Stimulated activated CD8-positive, alpha-beta memory T cell treated with anti-CD3 and anti-CD28 coated beads, Interleukin-2, amount 100 ng/mL, for 1 hour (primary cell): ENCODE data around the gene ZCCHC14.
"Not testable (repeated sequence)": the region's sequence is repeated elsewhere in the genome, so short reads cannot be mapped to it uniquely, and the experiment has no call there.

Source experiments
- DNase-seq, 2 donors: peaks; one replicate each; pipeline ENCODE4 v3.0.0-alpha.2; 2020; ENCODE audit warnings: low read depth in 2 of 2

ZCCHC14 gene

DNA sequence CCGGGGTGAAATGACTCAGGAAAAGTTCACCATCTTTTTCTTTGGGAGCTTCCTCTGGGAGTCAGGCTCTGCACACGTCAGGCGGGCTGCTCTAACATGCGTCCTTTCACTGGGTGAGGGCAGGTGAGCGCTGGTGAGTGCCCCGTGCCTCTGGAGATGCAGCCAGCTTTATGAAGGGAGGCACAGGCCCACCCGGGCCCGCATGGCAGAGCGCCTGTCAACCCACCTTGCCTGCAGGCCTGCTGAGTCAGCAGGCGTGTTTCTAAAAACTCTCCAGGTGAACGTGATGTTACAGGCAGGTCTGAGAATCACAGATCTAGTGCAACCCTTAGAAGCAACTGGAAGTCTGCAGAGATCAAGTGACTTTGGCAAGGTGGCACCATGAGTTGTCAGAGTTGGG, 82.3 kb downstream of the ZCCHC14 start:
- DNase-seq = no peak

DNA sequence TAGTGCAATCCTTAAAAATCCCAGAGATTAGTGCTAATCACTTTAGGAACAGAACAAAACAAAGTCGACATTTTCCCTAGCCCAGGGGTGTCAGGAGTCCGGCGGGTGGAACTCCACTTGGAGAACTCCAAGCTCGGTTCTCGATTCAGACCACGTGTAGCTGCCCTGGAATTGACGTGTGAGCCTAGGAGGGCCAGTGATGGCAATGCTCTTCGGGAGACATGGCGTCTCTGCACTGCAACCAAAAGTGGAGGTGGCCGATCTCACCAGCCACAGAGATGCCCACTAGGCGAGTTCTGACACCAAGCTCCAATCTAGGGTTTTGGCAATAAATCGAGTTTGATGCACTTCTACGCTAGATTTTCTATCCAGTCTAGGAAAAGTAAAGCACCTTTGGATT, 83.0 kb downstream of the ZCCHC14 start:
- no peak for DNase-seq

DNA sequence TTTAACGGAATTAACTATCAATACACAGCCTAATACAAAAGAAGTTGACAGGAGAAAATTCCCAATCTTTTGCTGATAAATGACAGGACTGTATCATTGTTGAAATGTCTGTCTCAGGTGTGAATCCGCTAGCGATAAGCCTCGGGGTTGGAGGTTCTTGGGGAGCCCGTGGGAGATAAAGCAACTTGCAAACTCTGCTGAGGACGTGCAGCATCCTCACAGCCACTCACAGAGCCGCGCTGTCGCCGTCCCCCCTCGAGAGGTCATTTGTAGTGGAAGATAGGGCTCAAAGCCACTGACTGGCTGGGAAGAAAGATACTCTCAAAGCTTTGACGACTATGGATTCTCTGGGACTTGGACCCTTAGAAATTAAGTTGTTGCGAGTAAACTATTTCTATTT, 83.7 kb downstream of the ZCCHC14 start:
- no peak for DNase-seq

DNA sequence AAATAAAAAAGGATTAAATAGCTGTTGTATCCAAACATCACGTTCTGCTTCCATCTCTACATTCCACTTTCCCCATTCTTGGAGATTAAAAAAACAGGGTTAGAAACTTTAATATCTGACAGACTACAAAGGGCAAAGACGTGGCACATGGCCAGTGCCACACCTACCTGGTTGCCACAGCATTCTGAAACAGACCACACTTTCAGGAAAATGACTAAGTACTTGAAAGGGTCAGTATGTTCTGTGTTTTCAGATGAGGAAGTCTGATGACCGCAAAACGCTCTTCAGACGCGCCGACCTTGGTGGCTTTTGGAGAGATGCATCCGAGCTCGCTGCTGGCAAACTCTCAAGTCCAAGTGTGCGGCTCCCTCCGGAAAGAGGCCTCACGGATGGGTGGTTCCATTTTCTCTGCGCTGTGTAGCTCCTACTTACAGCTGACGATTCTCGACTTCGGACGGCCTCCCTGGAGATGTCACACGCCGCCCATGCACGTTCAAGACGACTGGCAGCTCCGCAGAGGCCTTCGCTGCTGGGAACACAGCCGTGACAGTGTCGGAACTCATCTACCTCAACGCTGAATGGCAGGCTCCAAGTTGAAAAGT, 85.2 kb downstream of the ZCCHC14 start:
- no peak for DNase-seq

DNA sequence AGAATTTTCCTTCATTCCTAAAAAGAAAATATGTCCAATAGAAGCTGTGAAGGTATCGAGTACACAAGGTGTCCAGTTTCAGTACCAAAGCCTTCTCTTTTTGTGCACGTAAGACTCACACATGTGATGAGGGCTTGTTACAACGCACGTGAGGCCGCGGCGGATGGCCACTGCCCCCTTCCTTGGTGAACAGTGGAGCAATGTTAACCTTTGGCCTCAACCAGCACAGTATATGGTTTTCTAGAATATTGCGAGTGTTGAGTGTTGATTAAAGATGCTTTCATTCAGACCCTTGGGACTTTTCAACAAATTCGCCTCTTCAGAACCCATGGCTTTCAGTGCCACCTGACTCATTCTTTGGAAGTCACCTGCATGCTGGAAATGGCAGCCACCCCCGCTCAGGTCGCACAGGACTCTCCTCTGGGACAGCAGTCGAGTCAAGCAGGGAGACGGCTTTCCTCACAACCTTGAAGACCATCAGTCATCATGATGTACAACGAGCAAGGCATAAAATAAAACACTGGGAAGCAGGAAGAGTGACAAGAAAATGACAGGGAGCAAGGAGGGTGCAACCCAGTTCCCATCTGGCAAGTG, 86.2 kb downstream of the ZCCHC14 start:
- DNase-seq = no peak

DNA sequence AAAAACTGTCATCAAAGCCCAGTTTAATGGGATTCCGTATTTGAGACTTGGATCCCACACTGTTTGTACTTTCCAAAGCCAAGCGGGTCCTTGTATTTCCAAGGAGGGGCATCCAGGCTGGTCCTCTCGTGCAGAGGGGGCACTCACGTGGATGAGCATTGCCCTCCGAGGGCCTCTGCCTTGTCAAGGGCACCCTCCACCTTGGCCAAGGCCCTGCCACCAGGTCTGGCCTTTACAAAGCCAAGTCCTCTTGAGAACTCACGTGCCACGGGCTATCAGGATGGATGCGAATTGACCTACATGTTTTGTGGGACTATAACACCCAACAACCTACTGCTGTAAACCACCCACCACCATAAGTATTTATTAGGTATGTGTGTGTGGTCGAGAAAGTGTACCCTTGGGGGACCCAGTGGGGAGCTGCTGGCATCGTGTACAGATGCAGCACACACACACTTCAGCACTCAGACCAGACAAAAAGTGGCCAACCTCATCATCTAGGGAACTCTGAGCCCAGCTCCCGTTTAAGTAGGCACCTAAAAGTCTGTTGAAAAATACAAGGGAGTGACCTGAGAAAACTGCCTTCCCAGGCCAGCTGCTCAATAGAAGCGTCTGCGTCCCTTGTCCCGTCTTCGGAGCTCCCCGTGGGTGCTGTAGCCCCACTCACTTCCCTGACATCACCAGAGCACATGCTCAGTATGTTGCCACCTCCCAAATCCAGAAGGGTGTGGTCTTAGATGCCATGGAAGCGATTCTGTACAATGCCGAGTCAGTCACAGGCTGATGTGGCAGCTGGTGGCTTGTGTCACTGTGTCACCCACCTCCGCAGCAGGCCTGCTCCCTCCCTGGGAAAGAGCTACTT, 87.8 kb downstream of the ZCCHC14 start:
- no peak for DNase-seq

DNA sequence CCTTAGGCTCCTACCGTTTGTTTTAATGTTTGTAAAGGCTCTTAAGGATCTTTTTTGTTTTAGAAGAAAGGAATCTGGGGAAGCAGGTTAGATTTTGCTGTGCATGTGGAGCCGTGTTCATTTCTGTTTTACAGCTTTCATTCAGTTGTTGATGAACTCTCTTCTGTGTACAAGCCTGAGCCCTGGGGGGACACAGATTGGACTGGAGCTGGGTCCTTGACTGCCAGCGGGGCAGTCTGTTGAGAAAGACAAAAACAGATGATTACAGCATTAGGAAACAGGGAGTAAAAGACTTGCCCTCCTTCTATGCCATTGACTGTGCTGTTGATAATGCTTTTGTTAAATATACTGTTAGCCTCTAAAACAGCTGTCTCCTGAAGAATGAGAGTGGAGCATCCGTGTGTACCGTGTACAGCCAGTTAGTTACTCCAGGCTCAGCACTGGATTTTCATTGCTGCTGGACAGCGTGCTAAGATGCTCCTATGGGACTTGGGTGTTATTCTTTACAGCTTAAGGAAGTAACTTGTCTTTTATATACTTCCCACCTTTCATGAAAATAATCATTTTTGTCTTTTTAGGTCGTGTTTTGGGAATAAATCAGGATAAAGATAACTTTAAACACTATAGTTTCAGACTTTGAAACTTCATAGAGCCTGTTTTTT, 97.5 kb downstream of the ZCCHC14 start:
- no peak for DNase-seq

DNA sequence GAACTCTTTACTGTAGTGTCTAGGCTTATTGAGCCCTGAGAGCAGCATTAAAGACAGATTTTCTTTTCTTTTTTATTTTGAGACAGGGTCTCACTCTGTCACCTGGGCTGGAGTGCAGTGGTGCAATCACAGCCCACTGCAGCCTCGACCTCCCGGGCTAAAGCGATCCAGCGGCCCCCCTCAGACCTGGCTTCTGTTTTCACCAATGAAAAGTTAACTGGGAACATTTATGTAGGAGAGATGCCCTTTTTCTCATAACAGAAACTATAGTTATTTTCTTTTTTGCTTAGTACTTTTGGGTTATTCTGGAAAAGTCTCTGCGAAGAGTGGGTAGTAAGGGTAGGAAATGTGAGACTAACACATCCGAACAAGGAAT, 99.2 kb downstream of the ZCCHC14 start:
- no peak for DNase-seq

DNA sequence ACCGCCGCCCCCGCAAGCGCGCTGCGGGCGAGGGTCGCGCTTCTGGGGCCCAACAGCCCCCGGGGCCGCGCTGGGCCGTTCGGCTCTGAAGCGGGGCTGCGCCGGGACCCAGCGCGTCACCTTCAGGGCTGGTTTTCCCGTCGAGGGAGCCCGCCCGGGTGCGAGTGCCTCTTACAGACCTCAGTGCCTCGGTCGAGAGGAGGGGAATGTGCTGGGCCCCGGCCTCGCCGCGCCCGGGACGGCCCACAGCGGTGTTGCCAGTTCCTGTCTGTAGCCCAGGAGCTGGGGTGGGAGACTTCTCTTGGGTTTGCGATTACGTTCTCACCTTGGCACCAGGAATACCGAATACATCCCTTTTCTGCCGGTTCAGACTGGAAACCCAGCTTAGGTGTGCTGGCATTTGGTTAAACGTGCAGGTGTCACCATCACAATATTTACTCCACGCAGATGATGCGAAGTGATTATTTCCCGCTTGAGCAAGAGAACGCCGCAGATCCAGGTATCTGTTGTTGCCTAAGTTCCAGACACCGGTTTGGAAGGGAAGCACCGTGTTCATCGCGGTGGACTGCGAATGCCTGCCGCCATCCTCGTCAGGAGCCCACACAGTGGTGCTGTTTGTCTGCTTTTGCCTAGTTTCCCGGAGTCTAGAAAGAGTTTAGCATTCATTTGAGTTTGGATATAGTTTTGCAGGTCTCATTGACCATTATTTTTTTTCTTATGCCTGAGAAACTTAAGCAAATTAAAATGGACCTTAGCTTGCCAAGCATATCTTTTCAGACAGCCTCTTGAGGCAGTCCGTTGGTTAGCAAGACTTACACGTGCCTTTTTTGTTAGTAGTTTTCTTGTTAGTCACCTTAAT, 99.8 kb downstream of the ZCCHC14 start:
- DNase-seq = no peak

DNA sequence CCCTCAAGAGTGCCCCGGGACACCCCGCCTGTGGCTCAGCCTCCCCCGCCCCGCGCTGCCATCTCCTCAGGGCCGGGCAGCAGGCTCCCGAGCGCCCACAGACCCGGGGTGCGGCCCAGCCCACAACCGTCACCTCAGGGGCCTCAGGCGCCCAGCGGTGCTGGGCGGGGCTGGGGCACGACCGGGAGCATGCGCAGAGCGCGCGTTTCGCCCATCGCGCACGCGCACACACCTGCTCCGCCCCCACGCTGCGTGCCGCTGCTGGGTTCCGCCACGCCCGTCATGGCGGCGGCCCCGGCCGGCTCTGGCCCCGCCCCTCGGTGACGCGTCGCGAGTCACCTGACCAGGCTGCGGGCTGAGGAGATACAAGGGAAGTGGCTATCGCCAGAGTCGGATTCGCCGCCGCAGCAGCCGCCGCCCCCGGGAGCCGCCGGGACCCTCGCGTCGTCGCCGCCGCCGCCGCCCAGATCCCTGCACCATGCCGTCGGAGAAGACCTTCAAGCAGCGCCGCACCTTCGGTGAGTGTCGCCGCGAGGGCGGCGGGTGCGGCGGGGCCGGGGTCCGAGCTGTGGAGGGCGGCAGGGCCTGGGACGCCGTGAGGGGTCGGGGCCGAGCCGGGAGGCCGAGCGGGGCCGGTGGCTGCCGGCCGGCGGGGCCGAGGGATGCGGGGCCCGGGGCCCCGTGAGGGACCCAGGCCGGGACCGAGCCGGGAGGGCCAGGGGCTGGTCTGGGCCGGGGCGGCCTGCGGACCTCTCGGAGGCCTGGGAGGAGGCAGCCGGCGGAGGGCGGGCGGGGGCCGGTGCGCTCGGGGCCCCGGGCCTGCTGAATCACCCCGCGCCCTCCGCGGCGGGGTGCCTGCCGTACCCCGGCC, 100.6 kb downstream of the ZCCHC14 start, which contains the start of gene MAP1LC3B:
TSS of gene MAP1LC3B (plus strand) at position 387 of the 871 bp plus-strand sequence. CDS start at position 479, 92 bp downstream.
- DNase-seq = peak; percentile 95 to 98

DNA sequence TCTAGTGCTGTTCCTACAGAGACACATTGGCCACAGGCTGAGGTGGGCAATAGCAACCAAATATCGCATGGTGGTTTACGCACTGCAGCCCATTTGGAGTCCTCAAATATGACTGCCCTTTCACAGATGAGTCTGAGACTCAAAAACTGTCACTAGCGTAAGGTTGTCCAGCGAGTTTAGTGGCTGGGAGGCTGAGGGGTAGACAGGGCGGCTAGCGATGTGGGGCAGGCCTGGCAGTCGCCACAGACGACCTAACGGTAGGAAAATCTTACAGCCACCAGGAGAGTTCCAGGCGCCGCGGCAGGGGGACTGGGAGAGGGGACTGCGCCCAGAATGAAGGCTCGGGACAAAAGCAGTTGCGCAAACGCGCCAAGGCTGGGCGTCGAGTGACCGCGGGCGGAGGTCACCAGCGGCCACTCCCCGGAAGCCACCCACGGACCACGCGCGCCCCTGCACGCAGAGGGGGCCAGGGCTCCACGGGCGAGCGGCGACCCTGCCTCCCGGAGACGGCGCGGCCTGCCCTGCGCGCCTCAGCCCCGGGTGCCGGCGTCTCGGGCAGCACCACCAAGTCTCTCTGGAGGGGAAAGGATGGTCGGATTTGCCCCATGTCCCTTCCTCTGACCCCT, 101.4 kb downstream of the ZCCHC14 start:
- DNase-seq = no peak

DNA sequence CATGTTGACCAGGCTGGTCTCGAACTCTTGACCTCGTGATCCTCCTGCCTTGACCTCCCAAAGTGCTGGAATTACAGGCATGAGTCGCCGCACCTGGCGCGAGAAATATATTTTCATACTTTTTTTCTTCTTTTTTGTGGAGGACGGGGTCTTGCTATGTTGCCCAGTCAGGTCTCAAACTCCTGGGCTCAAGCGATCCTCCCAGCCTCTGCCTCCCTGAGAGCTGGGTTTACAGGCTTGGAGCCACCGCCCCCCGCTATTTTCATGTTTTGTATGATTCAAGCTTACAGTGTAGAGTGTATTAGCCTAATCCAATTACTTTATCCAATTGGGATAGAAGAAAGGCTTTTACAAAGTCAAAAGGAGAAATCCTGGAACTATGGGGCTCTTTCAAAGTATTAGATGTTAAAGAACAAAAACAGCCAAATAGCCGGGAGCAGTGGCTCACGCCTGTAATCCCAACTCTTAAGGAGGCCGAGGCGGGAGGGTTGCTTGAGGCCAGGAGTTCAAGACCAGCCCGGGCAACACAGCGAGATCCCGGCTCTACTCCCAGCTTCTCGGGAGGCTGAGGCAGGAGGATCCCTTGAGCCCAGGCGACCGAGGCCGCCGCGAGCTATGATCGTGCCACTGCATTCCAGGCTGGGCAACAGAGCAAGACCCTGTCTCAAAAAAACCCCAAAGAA, 102.0 kb downstream of the ZCCHC14 start:
- DNase-seq = no peak

DNA sequence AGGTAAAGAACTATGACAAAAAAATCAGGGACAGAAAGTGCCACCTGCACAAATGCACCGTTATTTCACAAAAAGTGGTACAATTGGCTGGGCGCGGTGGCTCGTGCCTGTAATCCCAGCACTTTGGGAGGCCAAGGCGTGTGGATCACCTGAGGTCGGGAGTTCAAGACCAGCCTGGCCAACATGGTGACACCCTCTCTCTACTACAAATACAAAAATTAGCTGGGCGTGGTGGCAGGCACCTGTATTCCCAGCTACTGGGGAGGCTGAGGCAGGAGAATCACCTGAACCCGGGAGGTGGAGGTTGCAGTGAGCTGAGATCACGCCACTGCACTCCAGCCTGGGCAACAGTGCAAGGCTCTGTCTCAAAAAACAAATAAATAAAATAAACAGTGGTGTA, 102.9 kb downstream of the ZCCHC14 start:
- not testable (repeated sequence) for DNase-seq

DNA sequence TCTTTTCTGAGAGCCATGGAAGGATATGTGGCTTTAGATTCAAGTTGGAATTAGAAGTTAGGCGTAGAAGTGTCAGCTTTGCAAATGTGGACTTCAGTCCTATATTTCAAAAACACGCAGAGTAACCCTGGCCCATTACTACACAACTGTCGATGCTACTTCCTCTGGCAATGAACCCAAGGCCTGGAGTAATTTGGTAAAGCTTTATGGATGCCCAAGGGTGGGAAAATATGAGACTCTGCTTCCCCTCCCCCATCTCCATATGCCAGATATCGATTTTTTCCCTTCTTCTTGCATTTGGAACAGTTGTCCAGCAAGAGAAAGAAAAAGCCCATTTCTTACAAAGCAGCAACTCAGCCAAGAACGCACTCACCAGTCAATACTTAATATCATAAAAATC, 103.6 kb downstream of the ZCCHC14 start:
- no peak for DNase-seq

DNA sequence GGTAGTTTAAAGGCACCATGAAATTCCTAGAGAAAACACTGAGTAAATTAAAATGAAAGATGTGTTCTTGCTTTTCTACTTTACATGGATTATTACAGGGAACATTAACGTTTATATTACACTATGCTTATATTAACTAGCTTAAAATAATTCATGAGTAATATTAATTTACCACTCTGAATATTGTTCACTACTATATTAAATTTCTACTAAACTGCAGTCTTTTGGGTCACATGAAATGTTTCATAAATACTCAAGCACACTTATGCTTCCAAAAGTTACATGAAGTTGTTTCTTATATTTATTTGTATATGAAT, 104.0 kb downstream of the ZCCHC14 start:
- DNase-seq = no peak

DNA sequence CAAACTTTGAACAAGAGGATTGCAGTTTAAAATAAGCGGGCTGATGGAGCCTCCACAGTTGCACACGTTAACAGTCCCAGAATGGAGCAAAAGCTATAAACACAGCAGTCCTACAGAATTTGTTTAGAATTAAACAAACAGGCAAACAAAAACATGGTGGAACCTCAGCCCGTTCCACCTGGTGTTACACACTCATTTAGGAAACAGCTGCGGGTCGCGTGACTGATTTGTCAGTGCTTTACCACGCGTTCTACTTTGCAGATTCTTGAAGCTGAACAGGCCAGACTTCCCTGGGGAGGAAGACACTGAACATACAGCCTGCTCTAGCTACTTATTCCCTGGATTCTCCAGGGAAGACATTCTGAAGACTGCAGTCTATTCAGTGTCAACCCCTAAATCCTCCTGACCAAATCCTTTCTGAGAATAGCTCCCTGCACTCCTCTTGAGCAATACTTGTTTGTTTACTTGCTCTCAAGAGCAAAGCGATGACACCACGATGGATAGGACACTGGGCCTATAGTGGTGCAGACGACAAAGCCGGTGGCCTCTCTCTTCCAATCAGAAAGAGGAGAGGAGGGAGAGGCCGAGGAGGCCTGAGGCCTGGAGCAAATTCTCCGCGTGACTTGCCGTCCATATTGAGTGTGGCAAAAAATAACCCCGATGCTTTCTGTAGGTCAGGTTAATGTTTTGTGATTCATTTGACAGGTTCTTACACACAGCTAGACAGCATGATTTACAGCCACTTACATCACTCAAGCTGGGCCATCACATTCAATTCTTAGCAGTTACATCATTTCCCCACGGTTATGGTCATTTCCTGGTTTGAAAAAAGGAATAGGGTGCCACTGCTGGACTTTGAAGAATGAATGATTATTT, 104.6 kb downstream of the ZCCHC14 start:
- DNase-seq = peak; percentile 66 to 69

DNA sequence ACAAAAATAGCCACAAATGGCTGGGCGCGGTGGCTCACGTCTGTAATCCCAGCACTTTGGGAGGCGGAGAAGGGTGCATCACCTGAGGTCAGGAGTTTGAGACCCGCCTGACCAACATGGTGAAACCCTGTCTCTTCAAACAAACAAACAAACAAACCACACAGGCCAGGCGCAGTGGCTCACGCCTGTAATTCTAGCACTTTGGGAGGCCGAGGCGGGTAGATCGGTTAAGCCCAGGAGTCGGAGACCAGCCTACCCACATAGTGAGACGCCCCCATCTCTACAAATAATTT, 108.0 kb downstream of the ZCCHC14 start:
- DNase-seq = not testable (repeated sequence)

DNA sequence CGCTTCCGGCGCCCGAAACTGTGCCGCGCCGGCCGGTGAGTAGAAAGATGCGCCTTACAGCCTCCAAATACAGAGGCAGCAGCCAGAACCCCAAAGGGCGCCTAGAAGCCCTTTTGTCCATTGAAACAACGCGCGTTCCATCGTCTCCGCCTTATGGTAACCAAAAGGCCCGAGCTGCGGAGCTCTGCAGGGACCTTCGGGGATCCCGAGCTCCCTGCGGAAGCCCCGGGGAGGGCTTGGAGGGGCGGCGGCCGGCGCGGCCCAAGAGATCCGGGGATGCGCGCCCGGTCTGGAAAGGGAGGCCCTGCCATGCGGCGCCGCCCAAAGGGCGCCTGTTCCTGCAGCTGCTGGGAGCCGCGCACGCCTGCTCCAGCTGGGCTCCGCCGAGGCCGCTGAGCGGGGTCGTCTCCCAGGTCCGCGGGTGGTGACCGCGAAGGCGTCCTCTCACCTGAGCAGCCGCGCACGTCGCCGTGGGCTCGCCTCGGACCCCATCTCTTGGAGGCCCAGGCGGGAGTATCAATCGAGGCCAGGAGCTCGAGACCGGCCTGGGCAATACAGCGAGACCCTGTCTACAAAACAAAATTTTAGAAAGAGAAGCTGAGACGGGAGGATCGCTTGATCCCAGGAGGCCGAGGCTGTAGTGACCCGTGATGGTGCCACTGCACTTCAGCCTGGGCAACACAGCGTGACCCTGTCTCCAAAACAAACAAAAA, 108.5 kb downstream of the ZCCHC14 start:
- no peak for DNase-seq
